BJ (cell line): Measurements from ENCODE around the gene EXOSC6. TPM values are rescaled to one million over a fixed set of nuclear protein-coding genes. Genes with fewer than 3 reads are reported as not detected.

Experiments used
- CTCF ChIA-PET: fragments of 350-600 bp; formaldehyde crosslinking; extraction: SDS; loops from one replicate; lab custom pipeline; 2021; ENCODE audit warnings: antibody characterized with exemption, inconsistent platforms; lab: Yijun Ruan, JAX
- POLR2A ChIA-PET: fragments of 300-600 bp; sonication (Branson Sonifier 250); formaldehyde crosslinking; extraction: SDS; loops from one replicate; lab custom pipeline; 2021; ENCODE audit warnings: antibody characterized with exemption; lab: Charles Lee
- DNase-seq: peaks from one replicate; pipeline ENCODE4 v3.0.0-alpha.2; 2011; ENCODE audit warnings: low read depth
- H3K27me3 ChIP-seq: 2 replicates; pipeline ENCODE4 v1.6.0; 2011; ENCODE audit warnings: low read length; ENCODE audit not compliant: control insufficient read depth, insufficient read depth
- H3K36me3 ChIP-seq: 2 replicates; pipeline ENCODE4 v1.5.1; 2011; ENCODE audit warnings: low read length; ENCODE audit not compliant: control insufficient read depth, insufficient read depth
- H3K4me3 ChIP-seq: 2 replicates; pipeline ENCODE4 v1.5.1; 2011; ENCODE audit warnings: low read depth, mild to moderate bottlenecking, control low read depth, low read length
- polyA minus RNA-seq: library from RNA; depleted of rRNA, polyadenylated mRNA; stranded (reverse); fragments of >200 nt; gene quantifications from 2 replicates; pipeline ENCODE4 v1.2.3, GENCODE V29; 2011; rRNA and poly(A)+ RNA removed
- polyA plus RNA-seq: library from polyadenylated mRNA; depleted of rRNA; stranded (reverse); fragments of >200 nt; gene quantifications from 2 replicates; pipeline ENCODE4 v1.2.3, GENCODE V29; 2011; rRNA removed
- TF ChIP-seq, protein P1 (sequence below): IDR thresholded peaks from 2 replicates; pipeline ENCODE4 v1.5.1; 2011; ENCODE audit warnings: low read depth, mild to moderate bottlenecking, control low read depth, inconsistent platforms, low read length, moderate library complexity; ENCODE audit not compliant: insufficient read depth

Gene EXOSC6
- 10.6 and 14.9 TPM in 2 replicates for polyA plus RNA-seq
- 12.9 and 16.2 TPM in 2 replicates for polyA minus RNA-seq

DNA sequence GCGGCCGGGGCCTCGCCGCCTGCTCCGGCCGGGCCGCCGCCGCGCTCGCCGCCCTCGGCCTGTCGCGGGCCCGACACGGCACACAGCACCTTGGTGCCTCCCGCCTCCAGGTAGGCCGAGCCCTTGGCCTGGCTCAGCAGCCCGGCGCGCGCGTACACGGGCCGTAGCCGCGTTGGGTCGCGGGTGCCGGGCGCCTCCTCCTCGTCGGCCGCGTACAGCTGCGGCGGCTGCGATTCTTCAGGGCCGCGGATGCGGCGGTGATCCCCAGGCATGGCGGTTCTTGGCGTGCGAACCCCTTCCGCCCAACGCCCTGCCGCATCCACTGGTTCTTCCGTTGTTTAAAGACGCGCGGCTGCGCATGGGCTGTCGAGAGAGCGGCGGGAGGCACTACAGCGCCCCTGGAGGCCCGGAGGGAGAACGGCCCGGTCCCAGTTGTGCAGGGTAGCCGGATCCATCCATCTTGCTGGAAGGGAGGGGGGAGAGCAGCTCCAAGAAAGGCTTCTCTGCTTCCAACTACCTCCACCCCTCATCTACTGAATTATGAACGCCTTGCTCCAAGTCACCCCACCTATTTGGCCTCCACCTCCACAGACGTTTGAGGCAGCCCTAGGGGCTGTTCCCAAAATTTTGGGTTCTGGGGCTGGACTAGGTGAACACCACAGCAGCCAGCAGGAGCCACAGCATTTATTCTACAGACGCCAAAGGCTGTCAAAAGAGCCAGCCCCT is at the start of gene EXOSC6:
Gene EXOSC6, minus strand, starts transcription at position 312 of the 726 bp plus-strand sequence. Its CDS starts 40 bp downstream, at position 272.
- peaks cover 37% of the 10 kb centered on the region for H3K36me3 ChIP-seq
- POLR2A ChIA-PET, result interaction anchor here (0.6 kb wide), 1 partner anchor 158 kb away, joined by 15 read pairs; no protein-coding TSS in a partner anchor
- peak; percentile 39 for DNase-seq
- TF ChIP-seq, protein P1, sequence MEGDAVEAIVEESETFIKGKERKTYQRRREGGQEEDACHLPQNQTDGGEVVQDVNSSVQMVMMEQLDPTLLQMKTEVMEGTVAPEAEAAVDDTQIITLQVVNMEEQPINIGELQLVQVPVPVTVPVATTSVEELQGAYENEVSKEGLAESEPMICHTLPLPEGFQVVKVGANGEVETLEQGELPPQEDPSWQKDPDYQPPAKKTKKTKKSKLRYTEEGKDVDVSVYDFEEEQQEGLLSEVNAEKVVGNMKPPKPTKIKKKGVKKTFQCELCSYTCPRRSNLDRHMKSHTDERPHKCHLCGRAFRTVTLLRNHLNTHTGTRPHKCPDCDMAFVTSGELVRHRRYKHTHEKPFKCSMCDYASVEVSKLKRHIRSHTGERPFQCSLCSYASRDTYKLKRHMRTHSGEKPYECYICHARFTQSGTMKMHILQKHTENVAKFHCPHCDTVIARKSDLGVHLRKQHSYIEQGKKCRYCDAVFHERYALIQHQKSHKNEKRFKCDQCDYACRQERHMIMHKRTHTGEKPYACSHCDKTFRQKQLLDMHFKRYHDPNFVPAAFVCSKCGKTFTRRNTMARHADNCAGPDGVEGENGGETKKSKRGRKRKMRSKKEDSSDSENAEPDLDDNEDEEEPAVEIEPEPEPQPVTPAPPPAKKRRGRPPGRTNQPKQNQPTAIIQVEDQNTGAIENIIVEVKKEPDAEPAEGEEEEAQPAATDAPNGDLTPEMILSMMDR, result peak; percentile 92
- H3K27me3 ChIP-seq, result no peaks in the 10 kb centered on the region
- H3K4me3 ChIP-seq, result peak within 1 kb of the TSS; percentile 53
- CTCF ChIA-PET, result interaction anchor here (0.6 to 7.3 kb wide), 10 partner anchors 8 to 493 kb away, joined by 3 to 46 read pairs (median 4); partner anchors contain the start of gene DDX19B

DNA sequence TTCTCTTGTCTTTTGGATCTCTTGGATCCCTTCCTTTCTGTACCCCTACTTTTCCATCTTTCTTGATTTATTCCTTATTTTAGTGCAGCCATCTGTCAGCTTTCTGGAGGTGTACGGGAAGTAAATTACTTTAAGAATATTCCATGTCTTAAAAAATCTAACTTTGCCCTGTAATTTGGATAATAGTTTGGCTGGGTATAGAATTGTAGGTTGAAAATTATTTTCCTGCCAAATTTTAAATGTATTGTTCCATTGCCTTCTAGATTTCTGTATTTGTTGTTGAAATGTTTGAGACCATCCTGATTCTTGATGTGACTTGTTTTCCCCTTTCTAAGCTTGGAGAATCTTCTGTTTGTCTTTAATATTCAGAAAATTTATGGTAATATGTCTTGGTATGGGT is 49.4 kb upstream of the EXOSC6 start:
- H3K36me3 ChIP-seq, result 0 out of 2 replicates have a peak, but pooled peaks cover 1% of the 10 kb centered on the region
- no peak for DNase-seq
- CTCF ChIA-PET, result interaction anchor here (0.6 to 1.0 kb wide), 2 partner anchors 8 to 125 kb away, joined by 3 to 4 read pairs; no protein-coding TSS in a partner anchor
- H3K27me3 ChIP-seq, result no peaks in the 10 kb centered on the region
- POLR2A ChIA-PET, result no interaction called here
- no peak overlapping the region for H3K4me3 ChIP-seq
- TF ChIP-seq, protein P1, result no peak

DNA sequence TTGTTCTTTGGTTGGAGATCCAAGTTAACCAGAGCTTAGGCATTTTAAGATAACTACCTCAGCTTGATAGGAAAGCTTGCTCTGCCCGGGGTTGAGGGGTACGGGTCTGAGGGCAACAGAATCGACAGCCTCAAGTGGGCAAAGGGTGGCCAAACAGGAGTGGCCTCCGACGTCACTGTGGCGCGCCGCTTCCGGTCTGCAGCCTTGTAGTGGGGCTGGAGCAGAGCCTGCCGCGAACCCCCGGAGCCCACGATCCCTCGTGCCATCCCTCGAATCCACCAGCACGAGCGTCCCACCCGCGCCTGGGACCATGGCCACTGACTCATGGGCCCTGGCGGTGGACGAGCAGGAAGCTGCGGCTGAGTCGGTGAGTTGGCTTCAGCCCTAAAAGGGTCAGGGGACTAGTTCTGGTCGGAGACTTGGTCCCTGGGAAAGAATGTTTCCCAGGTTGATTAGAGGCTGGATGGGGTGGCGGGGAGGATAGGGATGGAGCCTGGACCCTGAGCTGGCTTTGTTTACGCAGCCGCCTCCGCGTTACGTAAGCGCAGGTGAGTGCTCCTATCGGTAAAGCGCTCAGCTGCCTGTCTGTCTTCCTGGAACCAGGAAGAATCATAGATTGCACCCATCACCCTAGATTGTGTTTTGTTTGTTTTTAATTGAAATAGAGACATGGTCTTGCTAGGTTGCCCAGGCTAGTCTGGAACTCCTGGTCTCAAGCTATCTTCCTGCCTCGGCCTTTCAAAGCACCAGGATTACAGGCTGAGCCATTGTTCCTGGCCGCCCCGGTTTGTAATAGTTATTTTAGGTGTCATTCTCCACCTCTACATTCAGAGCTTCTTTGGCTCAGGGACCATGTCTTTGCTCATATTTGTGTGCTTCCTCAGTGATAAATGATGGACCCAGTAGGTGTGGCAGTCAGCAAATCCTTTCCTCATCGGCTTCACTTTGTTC is 47.5 kb upstream of the EXOSC6 start, which contains the start of gene DDX19B:
Gene DDX19B, plus strand, starts transcription at position 199 of the 951 bp plus-strand sequence. Its CDS starts 112 bp downstream, at position 311.
- POLR2A ChIA-PET, result interaction anchor here (0.6 kb wide), 1 partner anchor 14 kb away, joined by 3 read pairs; no protein-coding TSS in a partner anchor

DNA sequence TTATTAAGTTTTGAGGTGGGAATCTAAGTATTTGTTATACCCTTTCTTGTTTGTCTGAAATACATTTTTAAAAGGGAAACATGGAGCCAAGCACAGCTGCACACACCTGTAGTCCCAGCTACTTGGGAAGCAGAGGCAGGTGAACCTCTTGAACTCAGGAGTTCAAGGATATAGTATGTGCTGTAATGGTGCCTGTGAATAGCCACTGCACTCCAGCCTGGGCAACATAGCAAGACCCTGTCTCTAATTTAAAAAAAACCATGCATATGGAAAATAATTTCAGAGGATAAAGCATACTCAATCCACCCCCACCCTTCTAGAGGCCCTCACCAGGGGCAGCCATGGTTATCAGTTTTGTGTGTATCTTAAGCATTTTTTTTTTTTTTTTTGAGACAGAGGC is 43.9 kb upstream of the EXOSC6 start:
- no peak overlapping the region for H3K4me3 ChIP-seq
- ChIA-PET CTCF (no interaction called here), POLR2A (no interaction called here)
- H3K36me3 ChIP-seq, result no peaks in the 10 kb centered on the region
- no peaks in the 10 kb centered on the region for H3K27me3 ChIP-seq
- TF ChIP-seq, protein P1, result no peak
- DNase-seq, result no peak

More for the DNA sequence above, 47.5 kb upstream of the EXOSC6 start, which contains the start of gene DDX19B:
- H3K27me3 ChIP-seq, result no peaks in the 10 kb centered on the region
- H3K36me3 ChIP-seq, result 0 out of 2 replicates have a peak, but pooled peaks cover 1% of the 10 kb centered on the region
- no peak for DNase-seq
- TF ChIP-seq, protein P1, result no peak
- CTCF ChIA-PET, result interaction anchor here (0.9 to 1.8 kb wide), 4 partner anchors 11 to 48 kb away, joined by 3 to 6 read pairs (median 4); partner anchors contain the start of gene EXOSC6
- H3K4me3 ChIP-seq, result peak within 1 kb of the TSS; percentile 87
